GM18519 (cell line): ENCODE measurements around the gene STK17B.
"Not testable (repeated sequence)": the region's sequence is repeated elsewhere in the genome, so short reads cannot be mapped to it uniquely, and the experiment has no call there.

Experiments
- ATAC-seq: cut with Tn5 transposase; IDR thresholded peaks from one replicate; pipeline ENCODE4 v1.9.1; 2021; ENCODE audit warnings: mild to moderate bottlenecking, moderate library complexity; ENCODE audit not compliant: unreplicated experiment, low FRiP score

STK17B gene

GRCh38 chr2:196123679-196124373, 47.6 kb downstream of the STK17B start:
- ATAC-seq: no peak

GRCh38 chr2:196119926-196120325, 51.5 kb downstream of the STK17B start:
- ATAC-seq: no peak

- no peak for ATAC-seq
Measured at GRCh38 chr2:196117214-196117705, 54.1 kb downstream of the STK17B start.

GRCh38 chr2:196113061-196113974, 58.1 kb downstream of the STK17B start:
- ATAC-seq: no peak

- ATAC-seq: no peak
Measured at GRCh38 chr2:196112418-196113034, 58.9 kb downstream of the STK17B start.

- ATAC-seq: no peak
Measured at GRCh38 chr2:196108604-196109003, 62.8 kb downstream of the STK17B start.

GRCh38 chr2:196105951-196106350, 65.4 kb downstream of the STK17B start:
- ATAC-seq: no peak

GRCh38 chr2:196104066-196104465, 67.3 kb downstream of the STK17B start:
- no peak for ATAC-seq

GRCh38 chr2:196103626-196104025, 67.8 kb downstream of the STK17B start:
- ATAC-seq: no peak

GRCh38 chr2:196101325-196101991, 69.9 kb downstream of the STK17B start:
- peak; percentile 91 for ATAC-seq

- no peak for ATAC-seq
Measured at GRCh38 chr2:196099916-196100315, 71.5 kb downstream of the STK17B start.

GRCh38 chr2:196097864-196098660, 73.3 kb downstream of the STK17B start:
- no peak for ATAC-seq

- ATAC-seq: no peak
Measured at GRCh38 chr2:196096982-196097745, 74.2 kb downstream of the STK17B start.

GRCh38 chr2:196096264-196096663, 75.1 kb downstream of the STK17B start:
- ATAC-seq: no peak

GRCh38 chr2:196089448-196089847, 81.9 kb downstream of the STK17B start:
- ATAC-seq: not testable (repeated sequence)

- ATAC-seq: no peak
Measured at GRCh38 chr2:196088203-196088602, 83.2 kb downstream of the STK17B start.

- no peak for ATAC-seq
Measured at GRCh38 chr2:196086517-196087368, 84.6 kb downstream of the STK17B start.

GRCh38 chr2:196083601-196084000, 87.8 kb downstream of the STK17B start:
- no peak for ATAC-seq
